K562 (cell line): Measurements from ENCODE around the gene PODNL1. TPM values are rescaled to one million over a fixed set of nuclear protein-coding genes. Genes with fewer than 3 reads are reported as not detected.
"Not testable (repeated sequence)": the region's sequence is repeated elsewhere in the genome, so short reads cannot be mapped to it uniquely, and the experiment has no call there.

Experiments
- ATAC-seq: fragments of 200-7000 bp; cut with Tn5 transposase; 3 replicates; pipeline ENCODE4 v1.9.1; 2020; ENCODE audit warnings: moderate library complexity
- BruUV-seq: library from RNA; stranded (reverse); fragments of 400-500 nt; replicated peaks from 2 replicates; lab custom pipeline; 2021; lab: Mats Ljungman, UMichigan
- CTCF ChIA-PET: fragments of 300-600 bp; formaldehyde crosslinking; extraction: SDS; loops from one replicate; lab custom pipeline; 2021; ENCODE audit warnings: low intra/inter-chr PET ratio; lab: Yijun Ruan, JAX
- POLR2A ChIA-PET: fragments of 300-600, 350-650 bp; sonication (Branson Sonifier 250); formaldehyde crosslinking; extraction: SDS; loops from one replicate; lab custom pipeline; 2021; ENCODE audit warnings: antibody characterized with exemption, inconsistent platforms; lab: Yijun Ruan, JAX
- DNase-seq, 4 experiments: peaks; one replicate each; pipeline versions ENCODE4 v3.0.0 to v3.0.0-alpha.2; 2011 to 2018; ENCODE audit warnings: low spot score in 3 of 4, mixed read lengths in 3 of 4; ENCODE audit errors: extremely low read depth in 1 of 4
- FAIRE-seq: peaks from 2 replicates; lab custom pipeline; 2011; peaks lifted over from hg19 to GRCh38; lab: Jason Lieb, UNC
- H2AFZ ChIP-seq: 2 replicates; pipeline ENCODE4 v1.6.0; 2011; ENCODE audit warnings: low read depth, low read length, control low read depth, inconsistent platforms
- H3K27ac ChIP-seq: fragments of 200-600 bp; 3 replicates; pipeline ENCODE4 v1.8.0; 2011; ENCODE audit warnings: low read depth, mild to moderate bottlenecking, control low read depth, inconsistent platforms, low read length, moderate library complexity, mixed read lengths; ENCODE audit errors: extremely low read depth
- H3K27me3 ChIP-seq, 2 experiments: fragments of 300-600 bp in 1 of 2; 2 replicates in 1 of 2; 3 replicates in 1 of 2; pipeline versions ENCODE4 v1.6.0 to v1.8.0; 2011; ENCODE audit warnings: inconsistent platforms in 2 of 2, low read length in 2 of 2, mild to moderate bottlenecking in 1 of 2, mixed read lengths in 1 of 2, moderate library complexity in 1 of 2; ENCODE audit not compliant: control insufficient read depth in 2 of 2, insufficient read depth in 2 of 2
- H3K36me3 ChIP-seq: fragments of 300-600 bp; 3 replicates; pipeline ENCODE4 v1.8.0; 2011; ENCODE audit warnings: mild to moderate bottlenecking, low read length, inconsistent platforms; ENCODE audit not compliant: control insufficient read depth, insufficient read depth
- H3K4me1 ChIP-seq, 2 experiments: fragments of 200-600 bp in 1 of 2; replicated peaks in 1 of 2; 2 replicates in 1 of 2; 3 replicates in 1 of 2; pipeline versions ENCODE4 v1.5.1 to v1.8.0; 2011; ENCODE audit warnings: inconsistent platforms in 2 of 2, low read length in 2 of 2, mild to moderate bottlenecking in 1 of 2, mixed read lengths in 1 of 2, moderate library complexity in 1 of 2; ENCODE audit not compliant: control insufficient read depth in 2 of 2, insufficient read depth in 2 of 2
- H3K4me2 ChIP-seq: 2 replicates; pipeline ENCODE4 v1.6.1; 2011; ENCODE audit warnings: low read length, control low read depth, inconsistent platforms, mixed read lengths; ENCODE audit not compliant: insufficient read depth
- H3K4me3 ChIP-seq: fragments of 200-600 bp; sonication (generic), shearing (Covaris generic); 2 replicates; pipeline ENCODE4 v1.5.1; 2016; ENCODE audit warnings: control low read depth, inconsistent platforms
- H3K79me2 ChIP-seq: fragments of 200-600 bp; 3 replicates; pipeline ENCODE4 v1.8.0; 2011; ENCODE audit warnings: low read length, inconsistent platforms; ENCODE audit not compliant: control insufficient read depth, insufficient read depth
- H3K9ac ChIP-seq, 2 experiments: 2 replicates each; pipeline versions ENCODE4 v1.6.0 to v1.6.1; 2011; ENCODE audit warnings: low read depth in 2 of 2, low read length in 2 of 2, control low read depth in 1 of 2, inconsistent platforms in 1 of 2, mild to moderate bottlenecking in 1 of 2, mixed read lengths in 1 of 2; ENCODE audit not compliant: insufficient read depth in 1 of 2
- H3K9me1 ChIP-seq: one replicate; pipeline ENCODE4 v1.6.0; 2011; ENCODE audit warnings: inconsistent platforms, mild to moderate bottlenecking, low read length, moderate library complexity; ENCODE audit not compliant: control insufficient read depth, insufficient read depth
- H3K9me3 ChIP-seq: replicated peaks from 2 replicates; pipeline ENCODE4 v1.5.1; 2011; ENCODE audit warnings: low read depth, low read length, inconsistent platforms; ENCODE audit not compliant: control insufficient read depth, insufficient read depth
- H4K20me1 ChIP-seq: replicated peaks from 2 replicates; pipeline ENCODE4 v1.6.1; 2011; ENCODE audit warnings: low read length, inconsistent platforms, mixed read lengths; ENCODE audit not compliant: control insufficient read depth, insufficient read depth
- CBX1 ChIP-seq: sonication (generic); IDR thresholded peaks from 2 replicates; pipeline ENCODE4 v1.6.1; 2016; ENCODE audit warnings: antibody characterized with exemption, low read depth, mild to moderate bottlenecking
- CEBPB ChIP-seq: fragments of 450-650 bp; IDR thresholded peaks from 2 replicates; pipeline ENCODE4 v1.6.1; 2016; ENCODE audit warnings: missing genetic modification characterization, missing compliant biosample characterization
- ELF2 ChIP-seq: fragments of 250-450 bp; sonication (Bioruptor Pico); IDR thresholded peaks from 2 replicates; pipeline ENCODE4 v1.5.0; 2021; ENCODE audit warnings: mild to moderate bottlenecking
- KDM1A ChIP-seq, 2 experiments: fragments of 450-650 bp; IDR thresholded peaks; 2 replicates each; pipeline ENCODE4 v1.6.1; 2016; ENCODE audit warnings: mild to moderate bottlenecking in 2 of 2
- KLF16 ChIP-seq: IDR thresholded peaks from 2 replicates; pipeline ENCODE4 v1.6.1; 2016; ENCODE audit warnings: antibody characterized with exemption
- MECOM ChIP-seq: fragments of 250-450 bp; sonication (Bioruptor Pico); IDR thresholded peaks from 2 replicates; pipeline ENCODE4 v1.8.0; 2022; ENCODE audit warnings: inconsistent platforms
- PTBP1 ChIP-seq: fragments of 200-400 bp; formaldehyde crosslinking; IDR thresholded peaks from 2 replicates; pipeline ENCODE4 v1.6.1; 2017; ENCODE audit warnings: low read depth, low read length
- SMARCA5 ChIP-seq: fragments of 450-650 bp; IDR thresholded peaks from 2 replicates; pipeline ENCODE4 v1.6.1; 2016
- ZFP36 ChIP-seq: fragments of 150-350 bp; IDR thresholded peaks from 2 replicates; pipeline ENCODE4 v1.6.1; 2018; ENCODE audit warnings: low read length, low read depth; ENCODE audit not compliant: partially characterized antibody
- whole genome bisulfite sequencing: fragments of 100-300 bp; shearing (Covaris generic); methylation state at CpG from one replicate; pipeline ENCODE4 v1.1.6; 2016; ENCODE audit warnings: low coverage, mixed read lengths; ENCODE audit not compliant: insufficient coverage; ENCODE audit errors: missing lambda C conversion rate; 5-methylcytosine and 5-hydroxymethylcytosine counted together
- in situ Hi-C: fragments of 300-500 bp; cut with MboI; formaldehyde crosslinking; loops from 4 replicates; pipeline ENCODE4 v1.15.0; 2018; ENCODE audit warnings: inconsistent platforms, mixed read lengths
- intact Hi-C: fragments of 100-400 bp; cut with micrococcal nuclease; formaldehyde crosslinking; loops from 2 replicates; pipeline ENCODE4 v1.14.2; 2022
- polyA plus RNA-seq, 8 experiments: library from polyadenylated mRNA; depleted of rRNA in 4 of 8; stranded (reverse) in 5 of 8; unstranded in 3 of 8; fragments of >200 nt; fragmentation: Nextera tagmentation in 2 of 8; fragmentation: Illumina TruSeq in 1 of 8; extraction: Ambion mirVana in 2 of 8; extraction: Trizol in 1 of 8; gene quantifications; 2 replicates each; pipeline versions ENCODE4 v1.2.1 to v1.2.3, GENCODE V29; 2011 to 2014; ENCODE audit warnings: inconsistent platforms in 1 of 8, missing spikeins in 1 of 8
- total RNA-seq, 7 experiments: library from RNA; depleted of rRNA in 6 of 7; stranded (reverse); fragments of >200 nt in 6 of 7; fragmentation: Illumina TruSeq in 2 of 7; extraction: Trizol in 2 of 7; gene quantifications; 2 replicates each; pipeline versions ENCODE4 v1.2.1 to v1.2.3, GENCODE V29; 2011 to 2021; ENCODE audit warnings: low replicate concordance in 1 of 7

PODNL1 gene
- total and polyA plus RNA-seq, 9 of the 15 experiments (the other 6 are each of a cell fraction or from before 2014, with no cell fraction given), result 0.18 to 0.47 (median 0.23) TPM; not detected in 3

- 91% methylated on average over 3 of the region's 3 CpGs for WGBS
- CTCF ChIA-PET, result interaction anchor here (0.5 kb wide), 1 partner anchor 101 kb away, joined by 3 read pairs; no protein-coding TSS in a partner anchor
These were observed 35.3 kb upstream of the PODNL1 start for GRCh38 chr19:13973479-13973878.

GRCh38 chr19:13972368-13973155 lies 34.3 kb upstream of the PODNL1 start:
- FAIRE-seq, result no peak
- CTCF ChIA-PET, result no interaction called here
- H3K4me3 ChIP-seq, result no peak overlapping the region
- 0 out of 2 replicates have a peak, but pooled peaks have one; percentile 47 for TF ChIP-seq PTBP1
- TF ChIP-seq KDM1A (IDR thresholded peaks at IDR 0.05), result peak; percentile 73 to 82
- TF ChIP-seq ELF2, result no peak
- 0 out of 2 replicates have a peak, but pooled peaks have one; percentile 24 for TF ChIP-seq CBX1
- no peak for TF ChIP-seq MECOM (CRISPR knock-in tag)
- no peak for TF ChIP-seq KLF16
- TF ChIP-seq SMARCA5, result peak; percentile 63; the same call in 1 of the 2 replicates
- TF ChIP-seq ZFP36, result peak; percentile 85

More at GRCh38 chr19:13973479-13973878, 35.3 kb upstream of the PODNL1 start:
- POLR2A ChIA-PET, H3K9me1 ChIP-seq, H3K9ac ChIP-seq, intact Hi-C loops, H4K20me1 ChIP-seq: not testable (repeated sequence)
- TF ChIP-seq CEBPB (tag), result peak; percentile 73
- TF ChIP-seq, all 486 proteins: peak for 1; not testable (repeated sequence) for 485
- in situ Hi-C loops, DNase-seq, ATAC-seq, H3K9me3 ChIP-seq, BruUV-seq, H3K79me2 ChIP-seq, H3K27me3 ChIP-seq, H3K4me3 ChIP-seq, H3K4me2 ChIP-seq, H3K27ac ChIP-seq, H2AFZ ChIP-seq: not testable (repeated sequence)
- FAIRE-seq, result peak; percentile 15
- Histone ChIP-seq H3K36me3 (peaks cover 57% of the 10 kb centered on the region; the same call in 2 of the 3 replicates), H3K4me1 (peaks cover 0 to 15% of the 10 kb centered on the region in 2 experiments; a peak in 2 of 5 replicates)

More at GRCh38 chr19:13972368-13973155, 34.3 kb upstream of the PODNL1 start:
- no peaks in the 10 kb centered on the region for H3K27me3 ChIP-seq
- POLR2A ChIA-PET, result no interaction called here
- H3K9ac ChIP-seq, result no peak overlapping the region
- no peak overlapping the region for H2AFZ ChIP-seq
- H3K4me1 ChIP-seq, result peaks cover 0 to 6% of the 10 kb centered on the region in 2 experiments; a peak in 2 of 5 replicates
- no peaks in the 10 kb centered on the region for H4K20me1 ChIP-seq
- ATAC-seq (no peak), DNase-seq (no peak)
- no peak overlapping the region for H3K27ac ChIP-seq
- H3K4me2 ChIP-seq, result no peak overlapping the region
- H3K9me3 ChIP-seq, result no peaks in the 10 kb centered on the region
- intact Hi-C loops, result no loop called here
- H3K9me1 ChIP-seq, result no peaks in the 10 kb centered on the region
- no TSS peak for BruUV-seq
- in situ Hi-C loops, result no loop called here
- H3K36me3 ChIP-seq, result peaks cover 60% of the 10 kb centered on the region
- H3K79me2 ChIP-seq, result no peaks in the 10 kb centered on the region
- 92% methylated on average over 24 of the region's 37 CpGs for WGBS
